ENCODE measurements around the gene PHF21B.

GRCh38 chr22:44890416-44891292 is 119.2 kb downstream of the PHF21B start:
- TF ChIP-seq CTCF (conservative IDR thresholded peaks at IDR 0.05 in 1 of 2, IDR thresholded peaks at IDR 0.05 in 1 of 2; ENCODE audit: extremely low read depth in 1 of 2, insufficient read depth in 1 of 2, low read depth in 1 of 2, low read length in 2 of 2): no peak
- TF ChIP-seq EZH2 (IDR thresholded peaks at IDR 0.05; ENCODE audit: borderline replicate concordance, low read length): no peak
